HEK293 (cell line): ENCODE data around the gene ZNF680.

Experiments
- CTCF ChIA-PET: fragments of 350-600 bp; formaldehyde crosslinking; extraction: SDS; loops from one replicate; lab custom pipeline; 2021; ENCODE audit warnings: antibody characterized with exemption; lab: Yijun Ruan, JAX
- POLR2A ChIA-PET: fragments of 300-600 bp; formaldehyde crosslinking; extraction: SDS; loops from one replicate; lab custom pipeline; 2020; ENCODE audit warnings: antibody characterized with exemption, inconsistent platforms; lab: Yijun Ruan, JAX
- H3K27ac ChIP-seq: fragments of 200-500 bp; sonication (Bioruptor generic); 2 replicates; pipeline ENCODE4 v1.5.1; 2014; ENCODE audit warnings: low read depth, low read length, control low read depth, inconsistent platforms; ENCODE audit errors: extremely low read depth
- H3K36me3 ChIP-seq, 2 experiments: fragments of 200-500 bp in 1 of 2; sonication (Bioruptor generic) in 1 of 2; 1 replicate in 1 of 2; 2 replicates in 1 of 2; pipeline ENCODE4 v1.5.1; 2014 to 2017; ENCODE audit warnings: inconsistent platforms in 2 of 2, low read length in 2 of 2; ENCODE audit not compliant: control insufficient read depth in 2 of 2, insufficient read depth in 1 of 2
- H3K4me1 ChIP-seq: fragments of 200-500 bp; sonication (Bioruptor generic); 2 replicates; pipeline ENCODE4 v1.5.1; 2014; ENCODE audit warnings: mild to moderate bottlenecking, low read length, inconsistent platforms; ENCODE audit not compliant: control insufficient read depth, insufficient read depth
- H3K4me3 ChIP-seq: 2 replicates; pipeline ENCODE4 v1.5.1; 2011; ENCODE audit warnings: low read depth, mild to moderate bottlenecking, control low read depth, low read length, moderate library complexity
- H3K9me3 ChIP-seq: fragments of 200-500 bp; sonication (Bioruptor generic); 2 replicates; pipeline ENCODE4 v1.5.1; 2014; ENCODE audit warnings: low read depth, low read length, inconsistent platforms; ENCODE audit not compliant: control insufficient read depth, insufficient read depth
- AEBP2 ChIP-seq: fragments of 450-650 bp; formaldehyde crosslinking; IDR thresholded peaks from 2 replicates; pipeline ENCODE4 v1.5.1; 2016; ENCODE audit warnings: missing biosample characterization, missing genetic modification characterization, borderline replicate concordance
- ATF2 ChIP-seq: fragments of 450-650 bp; formaldehyde crosslinking; IDR thresholded peaks from 2 replicates; pipeline ENCODE4 v1.5.1; 2016; ENCODE audit warnings: missing biosample characterization, missing genetic modification characterization, low read depth
- HOXA7 ChIP-seq: sonication (generic); formaldehyde crosslinking; IDR thresholded peaks from 2 replicates; pipeline ENCODE4 v1.8.1; 2022; ENCODE audit warnings: missing genetic modification reagents, borderline replicate concordance
- HOXC10 ChIP-seq: sonication (generic); formaldehyde crosslinking; IDR thresholded peaks from 2 replicates; pipeline ENCODE4 v1.8.1; 2023; ENCODE audit warnings: mild to moderate bottlenecking, missing genetic modification reagents
- OVOL3 ChIP-seq: fragments of 450-650 bp; formaldehyde crosslinking; IDR thresholded peaks from 2 replicates; pipeline ENCODE4 v1.5.1; 2016; ENCODE audit warnings: missing biosample characterization, missing genetic modification characterization
- PBX3 ChIP-seq: sonication (generic); formaldehyde crosslinking; IDR thresholded peaks from 2 replicates; pipeline ENCODE4 v1.8.1; 2022; ENCODE audit warnings: mild to moderate bottlenecking, moderate library complexity, missing genetic modification reagents
- REST ChIP-seq: fragments of 450-650 bp; formaldehyde crosslinking; IDR thresholded peaks from 2 replicates; pipeline ENCODE4 v1.5.1; 2016; ENCODE audit warnings: missing biosample characterization, missing genetic modification characterization
- ZBTB26 ChIP-seq: fragments of 450-650 bp; formaldehyde crosslinking; optimal IDR thresholded peaks from 2 replicates; pipeline ENCODE3; 2016; ENCODE audit warnings: missing biosample characterization, mild to moderate bottlenecking, missing genetic modification characterization
- ZBTB48 ChIP-seq: fragments of 450-650 bp; formaldehyde crosslinking; IDR thresholded peaks from 2 replicates; pipeline ENCODE4 v1.5.1; 2016; ENCODE audit warnings: missing biosample characterization, missing genetic modification characterization
- ZNF114 ChIP-seq: fragments of 450-650 bp; formaldehyde crosslinking; IDR thresholded peaks from 2 replicates; pipeline ENCODE4 v1.5.0; 2017; ENCODE audit warnings: missing biosample characterization, missing genetic modification characterization
- ZNF155 ChIP-seq: fragments of 450-650 bp; formaldehyde crosslinking; IDR thresholded peaks from 2 replicates; pipeline ENCODE4 v1.5.1; 2016; ENCODE audit warnings: missing biosample characterization, missing genetic modification characterization
- ZNF157 ChIP-seq: fragments of 450-650 bp; formaldehyde crosslinking; IDR thresholded peaks from 2 replicates; pipeline ENCODE4 v1.5.1; 2016; ENCODE audit warnings: missing biosample characterization, missing genetic modification characterization
- ZNF169 ChIP-seq: fragments of 450-650 bp; formaldehyde crosslinking; IDR thresholded peaks from 2 replicates; pipeline ENCODE4 v1.5.1; 2016; ENCODE audit warnings: missing biosample characterization, missing genetic modification characterization
- ZNF2 ChIP-seq: fragments of 450-650 bp; formaldehyde crosslinking; IDR thresholded peaks from 2 replicates; pipeline ENCODE4 v1.5.1; 2016; ENCODE audit warnings: missing biosample characterization, missing genetic modification characterization
- ZNF394 ChIP-seq: fragments of 450-650 bp; formaldehyde crosslinking; IDR thresholded peaks from 2 replicates; pipeline ENCODE4 v1.5.1; 2016; ENCODE audit warnings: missing biosample characterization, missing genetic modification characterization, mild to moderate bottlenecking, moderate library complexity, borderline replicate concordance
- ZNF426 ChIP-seq: fragments of 450-650 bp; formaldehyde crosslinking; IDR thresholded peaks from 2 replicates; pipeline ENCODE4 v1.5.1; 2017; ENCODE audit warnings: missing biosample characterization, missing genetic modification characterization, mild to moderate bottlenecking, inconsistent platforms, moderate library complexity
- ZNF518A ChIP-seq: fragments of 450-650 bp; formaldehyde crosslinking; conservative IDR thresholded peaks from 2 replicates; pipeline ENCODE4 v1.5.1; 2016; ENCODE audit warnings: low read depth, missing biosample characterization, missing genetic modification characterization
- ZNF658 ChIP-seq: fragments of 450-650 bp; formaldehyde crosslinking; IDR thresholded peaks from 2 replicates; pipeline ENCODE4; 2016; ENCODE audit warnings: missing biosample characterization, missing genetic modification characterization
- ZNF701 ChIP-seq: fragments of 450-650 bp; formaldehyde crosslinking; IDR thresholded peaks from 2 replicates; pipeline ENCODE4 v1.5.1; 2016; ENCODE audit warnings: missing biosample characterization, missing genetic modification characterization
- ZNF707 ChIP-seq: fragments of 450-650 bp; formaldehyde crosslinking; IDR thresholded peaks from 2 replicates; pipeline ENCODE4 v1.5.1; 2016; ENCODE audit warnings: missing biosample characterization, missing genetic modification characterization
- ZNF837 ChIP-seq: fragments of 450-650 bp; formaldehyde crosslinking; IDR thresholded peaks from 2 replicates; pipeline ENCODE4 v1.5.1; 2016; ENCODE audit warnings: missing biosample characterization, missing genetic modification characterization

Gene ZNF680

GRCh38 chr7:64558323-64558705, 4.6 kb downstream of the ZNF680 start (continued):
- no peak for TF ChIP-seq ZNF114 (tag by site-specific recombination)
- TF ChIP-seq ZNF837 (tag by site-specific recombination) = no peak
- TF ChIP-seq HOXC10 = no peak
- no peak for TF ChIP-seq ATF2
- no peak for TF ChIP-seq ZBTB26 (tag by site-specific recombination)
- TF ChIP-seq PBX3 (CRISPR knock-in tag) = no peak
- TF ChIP-seq HOXA7 (CRISPR knock-in tag) = no peak

GRCh38 chr7:64557601-64558322, 5.1 kb downstream of the ZNF680 start:
- no peaks in the 10 kb centered on the region; the same call in 1 of the 2 replicates for H3K9me3 ChIP-seq
- CTCF ChIA-PET = no interaction called here
- no peak overlapping the region for H3K4me3 ChIP-seq
- TF ChIP-seq ZNF518A (tag by site-specific recombination) (no peak), ZNF155 (no peak), ZNF837 (tag by site-specific recombination) (no peak), ZNF426 (tag by site-specific recombination) (no peak), REST (no peak), ZBTB48 (no peak), ZNF394 (tag by site-specific recombination) (no peak), ZNF701 (tag by site-specific recombination) (no peak), ZNF157 (tag by site-specific recombination) (no peak), ZNF658 (tag by site-specific recombination) (no peak), ZNF707 (no peak), ZNF2 (no peak), AEBP2 (tag by site-specific recombination) (no peak), OVOL3 (tag by site-specific recombination) (no peak), ZNF169 (tag by site-specific recombination) (no peak)

More at GRCh38 chr7:64557601-64558322, 5.1 kb downstream of the ZNF680 start:
- no peak overlapping the region for H3K27ac ChIP-seq
- H3K36me3 ChIP-seq = peaks cover 4 to 8% of the 10 kb centered on the region in 2 experiments; a peak in 2 of 3 replicates
- POLR2A ChIA-PET = no interaction called here
- H3K4me1 ChIP-seq = no peaks in the 10 kb centered on the region
